Measurements from ENCODE around the gene HS3ST5. TPM values are rescaled to one million over a fixed set of nuclear protein-coding genes. Genes with fewer than 3 reads are reported as not detected.

Gene HS3ST5
- total RNA-seq, 4 donors from 2014 or later, result 0.48 TPM; not detected in 3

DNA sequence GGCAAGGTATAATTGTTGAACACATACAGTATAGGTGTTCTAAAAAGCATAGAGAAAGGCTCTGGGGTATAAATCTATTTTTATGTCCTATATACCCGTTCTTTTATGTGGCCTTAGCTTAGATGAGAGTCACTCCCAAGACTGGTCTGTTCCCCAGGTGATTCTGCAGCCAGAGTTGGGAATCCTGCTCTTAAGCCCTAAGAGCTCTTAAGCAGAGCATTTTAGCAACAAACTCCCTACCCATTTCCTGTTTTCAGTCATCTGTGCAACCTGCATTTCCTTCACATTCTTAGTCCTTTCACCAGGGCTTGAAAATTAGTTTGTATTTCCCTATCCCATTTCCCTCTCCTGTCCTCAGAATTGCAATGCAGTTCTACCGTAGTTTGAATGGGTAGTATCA is 166.1 kb downstream of the HS3ST5 start:
- H3K36me3 ChIP-seq, result no peaks in the 10 kb centered on the region
- no peak for TF ChIP-seq POLR2A (IDR thresholded peaks at IDR 0.05)
- TF ChIP-seq, protein P1, sequence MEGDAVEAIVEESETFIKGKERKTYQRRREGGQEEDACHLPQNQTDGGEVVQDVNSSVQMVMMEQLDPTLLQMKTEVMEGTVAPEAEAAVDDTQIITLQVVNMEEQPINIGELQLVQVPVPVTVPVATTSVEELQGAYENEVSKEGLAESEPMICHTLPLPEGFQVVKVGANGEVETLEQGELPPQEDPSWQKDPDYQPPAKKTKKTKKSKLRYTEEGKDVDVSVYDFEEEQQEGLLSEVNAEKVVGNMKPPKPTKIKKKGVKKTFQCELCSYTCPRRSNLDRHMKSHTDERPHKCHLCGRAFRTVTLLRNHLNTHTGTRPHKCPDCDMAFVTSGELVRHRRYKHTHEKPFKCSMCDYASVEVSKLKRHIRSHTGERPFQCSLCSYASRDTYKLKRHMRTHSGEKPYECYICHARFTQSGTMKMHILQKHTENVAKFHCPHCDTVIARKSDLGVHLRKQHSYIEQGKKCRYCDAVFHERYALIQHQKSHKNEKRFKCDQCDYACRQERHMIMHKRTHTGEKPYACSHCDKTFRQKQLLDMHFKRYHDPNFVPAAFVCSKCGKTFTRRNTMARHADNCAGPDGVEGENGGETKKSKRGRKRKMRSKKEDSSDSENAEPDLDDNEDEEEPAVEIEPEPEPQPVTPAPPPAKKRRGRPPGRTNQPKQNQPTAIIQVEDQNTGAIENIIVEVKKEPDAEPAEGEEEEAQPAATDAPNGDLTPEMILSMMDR (IDR thresholded peaks at IDR 0.05), result no peak
- no peak overlapping the region for H3K27ac ChIP-seq
- no peak overlapping the region for H3K4me3 ChIP-seq
- no peak for DNase-seq
- intact Hi-C loops (cut with DNase I; ENCODE audit: low total_unique reads), result no loop called here
- no peaks in the 10 kb centered on the region for H3K4me1 ChIP-seq
- no peaks in the 10 kb centered on the region for H3K9me3 ChIP-seq
- no peaks in the 10 kb centered on the region for H3K27me3 ChIP-seq

DNA sequence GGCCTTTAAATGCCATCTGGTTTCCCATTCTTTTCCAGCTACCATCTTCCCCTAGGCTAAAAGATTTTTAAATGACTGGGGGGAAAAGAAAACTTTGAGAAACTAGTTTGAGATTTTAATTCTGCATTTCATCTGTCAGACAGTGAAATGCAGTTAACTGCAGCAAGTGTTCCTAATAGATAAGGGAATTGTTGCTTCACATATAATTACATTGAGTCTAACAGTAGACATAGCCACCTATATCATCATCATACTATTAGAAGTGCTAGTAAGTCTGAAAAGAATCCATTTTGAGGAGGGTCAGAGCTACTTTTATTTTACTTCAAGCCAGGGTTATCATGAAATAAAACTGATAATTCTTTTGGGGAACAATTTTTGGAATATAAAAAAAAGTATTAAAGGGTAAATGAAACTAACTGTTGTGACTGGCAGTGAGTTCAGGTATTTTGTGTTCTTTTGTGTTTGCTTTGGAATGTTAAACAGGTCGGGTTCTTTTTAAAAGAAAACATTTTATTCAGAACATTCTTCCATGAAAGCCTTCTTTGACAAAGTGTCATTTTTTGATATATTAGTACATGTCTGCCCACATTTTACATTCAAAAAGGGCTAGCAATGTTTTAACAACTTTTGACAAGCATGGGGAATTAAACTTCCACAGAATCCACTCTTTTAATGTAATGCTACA is 170.1 kb downstream of the HS3ST5 start:
- TF ChIP-seq, protein P1 (IDR thresholded peaks at IDR 0.05), result no peak
- TF ChIP-seq POLR2A (IDR thresholded peaks at IDR 0.05), result no peak
- H3K9me3 ChIP-seq, result no peaks in the 10 kb centered on the region
- H3K27ac ChIP-seq, result no peak overlapping the region
- no peaks in the 10 kb centered on the region for H3K4me1 ChIP-seq
- intact Hi-C loops (cut with DNase I; ENCODE audit: low total_unique reads), result no loop called here
- no peak for DNase-seq
- no peaks in the 10 kb centered on the region for H3K27me3 ChIP-seq
- H3K4me3 ChIP-seq, result no peak overlapping the region
- H3K36me3 ChIP-seq, result no peaks in the 10 kb centered on the region

DNA sequence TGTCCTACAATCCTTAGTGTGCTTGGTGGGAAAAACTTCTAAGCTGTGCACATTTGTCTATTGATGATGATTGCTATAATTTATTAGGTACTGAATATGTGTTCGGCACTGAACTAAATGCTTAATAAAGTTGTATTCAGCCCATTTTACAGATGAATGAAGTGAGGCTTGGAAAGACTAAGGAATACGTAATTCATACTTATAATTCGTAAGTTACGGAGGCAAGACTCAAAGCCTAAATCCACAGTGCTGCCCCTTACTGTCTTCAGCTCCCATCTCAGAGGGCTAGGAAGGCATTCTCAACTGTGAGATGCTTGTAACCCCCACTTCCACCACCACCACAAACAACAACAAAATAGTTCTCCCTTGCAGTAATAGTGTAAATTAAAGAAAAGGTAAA is 171.3 kb downstream of the HS3ST5 start:
- intact Hi-C loops (cut with DNase I; ENCODE audit: low total_unique reads), result no loop called here
- Histone ChIP-seq H3K27me3 (no peaks in the 10 kb centered on the region), H3K36me3 (no peaks in the 10 kb centered on the region), H3K27ac (no peak overlapping the region), H3K4me3 (no peak overlapping the region), H3K4me1 (no peaks in the 10 kb centered on the region), H3K9me3 (no peaks in the 10 kb centered on the region)
- no peak for DNase-seq
- TF ChIP-seq, protein P1 (IDR thresholded peaks at IDR 0.05), result no peak
- no peak for TF ChIP-seq POLR2A (IDR thresholded peaks at IDR 0.05)

DNA sequence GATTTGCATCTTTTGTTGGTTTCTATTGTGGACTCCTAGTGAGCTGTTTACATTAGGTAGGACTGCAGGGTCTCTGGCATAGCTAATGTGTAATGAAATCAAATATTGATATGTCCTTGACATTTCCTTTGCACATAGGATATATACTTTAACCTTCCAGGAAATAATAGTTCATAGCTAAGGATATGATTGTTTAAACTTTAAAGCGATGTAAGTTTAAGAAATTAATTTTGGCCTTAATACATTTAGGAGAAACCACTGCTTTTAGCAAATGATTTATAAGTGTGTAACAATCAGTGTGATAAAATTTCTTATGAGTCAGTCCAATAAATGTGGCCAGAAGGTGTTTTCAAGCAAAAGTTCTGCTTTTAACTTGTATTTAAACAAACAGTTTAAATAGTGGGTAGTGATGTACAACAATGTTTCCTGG is 171.8 kb downstream of the HS3ST5 start:
- Histone ChIP-seq H3K4me3 (no peak overlapping the region), H3K36me3 (no peaks in the 10 kb centered on the region), H3K27ac (no peak overlapping the region), H3K9me3 (no peaks in the 10 kb centered on the region), H3K27me3 (no peaks in the 10 kb centered on the region), H3K4me1 (no peaks in the 10 kb centered on the region)
- TF ChIP-seq, protein P1 (IDR thresholded peaks at IDR 0.05), result no peak
- TF ChIP-seq POLR2A (IDR thresholded peaks at IDR 0.05), result no peak
- intact Hi-C loops (cut with DNase I; ENCODE audit: low total_unique reads), result no loop called here
- no peak for DNase-seq

DNA sequence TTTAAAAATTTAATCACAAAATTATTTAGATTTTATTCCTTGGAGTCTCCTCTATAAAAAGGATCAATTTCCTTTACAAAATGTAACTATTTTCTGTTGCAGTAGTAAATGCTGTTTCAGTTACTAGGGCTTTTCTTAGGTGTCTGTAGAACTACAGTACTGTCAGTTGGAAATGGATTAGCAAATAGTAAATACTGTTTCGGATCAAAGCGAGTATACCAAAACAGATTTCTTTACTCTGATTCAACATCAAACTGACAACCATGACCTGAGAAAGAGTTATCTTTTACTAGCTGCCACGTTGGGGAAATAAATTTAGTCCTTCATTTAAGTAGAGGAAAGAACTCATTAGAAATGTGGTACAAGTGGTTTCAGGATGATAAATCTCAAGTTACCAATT is 172.5 kb downstream of the HS3ST5 start:
- TF ChIP-seq, protein P1 (IDR thresholded peaks at IDR 0.05), result no peak
- no peak for TF ChIP-seq POLR2A (IDR thresholded peaks at IDR 0.05)
- Histone ChIP-seq H3K27ac (no peak overlapping the region), H3K9me3 (no peaks in the 10 kb centered on the region), H3K27me3 (no peaks in the 10 kb centered on the region), H3K36me3 (no peaks in the 10 kb centered on the region), H3K4me1 (no peaks in the 10 kb centered on the region), H3K4me3 (no peak overlapping the region)
- DNase-seq, result no peak
- intact Hi-C loops (cut with DNase I; ENCODE audit: low total_unique reads), result no loop called here
